ENCODE measurements around the gene PRKAR2B. TPM values are rescaled to one million over a fixed set of nuclear protein-coding genes. Genes with fewer than 3 reads are reported as not detected.

Gene PRKAR2B
- total and polyA plus RNA-seq, 2 of the 4 experiments (the other 2 are of a cell fraction): 3.0 to 3.1 TPM

- H3K9ac ChIP-seq (ENCODE audit: low read depth, low read length): no peak overlapping the region; the same call in 1 of the 2 replicates
- H2BK20ac ChIP-seq (ENCODE audit: low read depth, low read length): no peak overlapping the region
- H2AK5ac ChIP-seq (ENCODE audit: low read depth, low read length): no peak overlapping the region
- dilution Hi-C loops (cut with HindIII; ENCODE audit: low sequenced_read_pairs, unreplicated experiment): no loop called here
- peaks cover 2 to 7% of the 10 kb centered on the region in 2 experiments; a peak in 2 of 4 replicates for H3K79me1 ChIP-seq (ENCODE audit: low read depth in 1 of 2, low read length in 2 of 2)
- POLR2A ChIA-PET (ENCODE audit: unreplicated experiment): no interaction called here
- TF ChIP-seq MXI1 (IDR thresholded peaks at IDR 0.05; ENCODE audit: borderline replicate concordance, low read depth, low read length) (no peak), USF2 (IDR thresholded peaks at IDR 0.05; ENCODE audit: low read depth, low read length) (no peak), RAD21 (IDR thresholded peaks at IDR 0.05; ENCODE audit: low read length) (no peak), BHLHE40 (IDR thresholded peaks at IDR 0.05; ENCODE audit: low read depth, low read length) (no peak), SMC3 (IDR thresholded peaks at IDR 0.05; ENCODE audit: low read depth, low read length) (no peak), ELK1 (IDR thresholded peaks at IDR 0.05; ENCODE audit: borderline replicate concordance, low read depth, low read length) (no peak), RFX5 (IDR thresholded peaks at IDR 0.05; ENCODE audit: low read depth, low read length) (no peak), FOS (IDR thresholded peaks at IDR 0.05; ENCODE audit: low read depth, low read length) (no peak), POLR2A (IDR thresholded peaks at IDR 0.05; ENCODE audit: low read depth, low read length) (no peak), NFE2L2 (IDR thresholded peaks at IDR 0.05; ENCODE audit: low read depth, low read length) (no peak), MAZ (IDR thresholded peaks at IDR 0.05; ENCODE audit: borderline replicate concordance, low read depth, low read length) (no peak), CEBPB (IDR thresholded peaks at IDR 0.05; ENCODE audit: low read depth, low read length) (no peak), MAFK (IDR thresholded peaks at IDR 0.05; ENCODE audit: low read depth, low read length) (no peak), RCOR1 (IDR thresholded peaks at IDR 0.05; ENCODE audit: insufficient replicate concordance, low read length) (no peak), CHD1 (IDR thresholded peaks at IDR 0.05; ENCODE audit: low read depth, low read length) (no peak), CTCF (conservative IDR thresholded peaks at IDR 0.05; ENCODE audit: low read depth, low read length) (no peak)
- H3K9me1 ChIP-seq (ENCODE audit: insufficient read depth, low read length): no peaks in the 10 kb centered on the region
- no peak overlapping the region for H2BK5ac ChIP-seq (ENCODE audit: low read depth, low read length, poor library complexity, severe bottlenecking)
- no peak overlapping the region for H4K5ac ChIP-seq (ENCODE audit: low read depth, low read length)
- in situ Hi-C loops (cut with MboI; ENCODE audit: low sequenced_read_pairs): no loop called here
- H4K91ac ChIP-seq (ENCODE audit: insufficient read depth, low read depth, low read length): no peak overlapping the region
- H3K56ac ChIP-seq (ENCODE audit: extremely low read depth, insufficient read depth, low read length): no peak overlapping the region
- DNase-seq (peak; percentile 4), ATAC-seq (ENCODE audit: low read depth) (no peak)
- CTCF ChIA-PET: no interaction called here
- H3K9me3 ChIP-seq (ENCODE audit: control insufficient read depth, insufficient read depth, low read length): no peaks in the 10 kb centered on the region
- H3K4me2 ChIP-seq (ENCODE audit: low read depth, low read length): peak overlapping the region; percentile 88
- peak overlapping the region; percentile 94 for H2AFZ ChIP-seq (replicated peaks; ENCODE audit: low read length, poor library complexity)
- no peak overlapping the region for H4K8ac ChIP-seq (ENCODE audit: low read depth in 2 of 2, low read length in 2 of 2)
- H3K4me1 ChIP-seq (ENCODE audit: control insufficient read depth, insufficient read depth, low read length): peaks cover 4% of the 10 kb centered on the region; the same call in 1 of the 2 replicates
- H2BK15ac ChIP-seq (ENCODE audit: low read depth, low read length): no peak overlapping the region; the same call in 2 of the 3 replicates
- no TSS peak for BruUV-seq (replicated peaks)
- H2BK120ac ChIP-seq (ENCODE audit: low read depth, low read length): no peak overlapping the region
- H3K36me3 ChIP-seq (ENCODE audit: control insufficient read depth, insufficient read depth, low read length): no peaks in the 10 kb centered on the region
- H3K14ac ChIP-seq (replicated peaks; ENCODE audit: low read depth, low read length): no peak overlapping the region
- 0% methylated on average over 1 of the region's 6 CpGs; no CpG with 5 or more reads in 1 of the 2 experiments for WGBS, 2 experiments (ENCODE audit: extremely low coverage in 2 of 2, insufficient read length in 1 of 2)
- peak overlapping the region; percentile 51 for H2AK9ac ChIP-seq (replicated peaks; ENCODE audit: low read depth, low read length, poor library complexity)
- H3K18ac ChIP-seq (ENCODE audit: low read depth, low read length): no peak overlapping the region
- peak overlapping the region; percentile 93 for H3K4me3 ChIP-seq (ENCODE audit: insufficient read depth, low read depth, low read length)
- H4K20me1 ChIP-seq (ENCODE audit: insufficient read depth, low read length): no peaks in the 10 kb centered on the region
- no peak overlapping the region for H3K23ac ChIP-seq (ENCODE audit: low read depth, low read length)
- no peaks in the 10 kb centered on the region for H3K27me3 ChIP-seq (ENCODE audit: control insufficient read depth, insufficient read depth, low read length)
- no peak overlapping the region for H3K4ac ChIP-seq (ENCODE audit: low read depth, low read length)
- intact Hi-C loops (cut with micrococcal nuclease): loop anchor here (2.0 to 10.0 kb wide), 3 partner anchors 107 to 869 kb away; no protein-coding TSS in a partner anchor
- H3K27ac ChIP-seq (ENCODE audit: insufficient read depth, low read length): no peak overlapping the region; the same call in 1 of the 2 replicates
Observed at GRCh38 chr7:107043921-107044346, 571 bp upstream of the PRKAR2B start.

All from IMR-90 (cell line).